K562 (cell line): ENCODE data around the gene CCDC183. TPM values are rescaled to one million over a fixed set of nuclear protein-coding genes. Genes with fewer than 3 reads are reported as not detected.

Experiments
- BRF2 ChIP-seq: IDR thresholded peaks from 3 replicates; pipeline ENCODE4 v1.6.1; 2011; ENCODE audit warnings: borderline replicate concordance, mild to moderate bottlenecking; ENCODE audit not compliant: insufficient read length, insufficient read depth
- E2F8 ChIP-seq: fragments of 450-650 bp; IDR thresholded peaks from 2 replicates; pipeline ENCODE4 v1.7.1; 2018; ENCODE audit warnings: mild to moderate bottlenecking, low read depth; ENCODE audit not compliant: partially characterized antibody
- E4F1 ChIP-seq: fragments of 250-450 bp; sonication (Bioruptor Pico); IDR thresholded peaks from 2 replicates; pipeline ENCODE4 v1.5.0; 2021; ENCODE audit warnings: mild to moderate bottlenecking, borderline replicate concordance
- ELK3 ChIP-seq: fragments of 450-650 bp; formaldehyde crosslinking; IDR thresholded peaks from 2 replicates; pipeline ENCODE4 v1.4.0; 2020; ENCODE audit warnings: mild to moderate bottlenecking
- ILK ChIP-seq: fragments of 450-650 bp; IDR thresholded peaks from 2 replicates; pipeline ENCODE4 v1.6.1; 2016; ENCODE audit warnings: missing genetic modification characterization, low read depth, mild to moderate bottlenecking, missing compliant biosample characterization, moderate library complexity, borderline replicate concordance
- SMARCB1 ChIP-seq: IDR thresholded peaks from 2 replicates; pipeline ENCODE4 v1.6.1; 2011; ENCODE audit warnings: improper control_type of control experiment, low read depth; ENCODE audit not compliant: insufficient read length
- THRB ChIP-seq: fragments of 450-650 bp; formaldehyde crosslinking; conservative IDR thresholded peaks from 2 replicates; pipeline ENCODE4 v1.4.0; 2022; ENCODE audit warnings: mild to moderate bottlenecking, missing genetic modification characterization
- ZNF239 ChIP-seq: fragments of 250-450 bp; sonication (Bioruptor Pico); IDR thresholded peaks from 2 replicates; pipeline ENCODE4 v1.4.0; 2020; ENCODE audit warnings: mild to moderate bottlenecking
- ZNF512 ChIP-seq: IDR thresholded peaks from 2 replicates; pipeline ENCODE4 v1.6.1; 2016; ENCODE audit warnings: missing genetic modification characterization, missing compliant biosample characterization
- ZNF551 ChIP-seq: fragments of 250-450 bp; sonication (Bioruptor Pico); IDR thresholded peaks from 2 replicates; pipeline ENCODE4 v1.5.0; 2021; ENCODE audit warnings: mild to moderate bottlenecking, moderate library complexity
- ZNF584 ChIP-seq: fragments of 200-800 bp; sonication (Bioruptor generic); IDR thresholded peaks from 2 replicates; pipeline ENCODE4 v1.6.1; 2016; ENCODE audit warnings: low read depth, mild to moderate bottlenecking, missing genetic modification characterization, missing compliant biosample characterization
- ZNF639 ChIP-seq, 2 experiments: fragments of 200-800 bp in 1 of 2; sonication (Bioruptor generic) in 1 of 2; sonication (generic) in 1 of 2; formaldehyde crosslinking in 1 of 2; IDR thresholded peaks in 1 of 2; conservative IDR thresholded peaks in 1 of 2; 2 replicates each; pipeline versions ENCODE4 v1.5.0 to v1.6.1; 2016 to 2020; ENCODE audit warnings: missing compliant biosample characterization in 1 of 2, missing genetic modification characterization in 1 of 2, missing genetic modification reagents in 1 of 2
- ZNF778 ChIP-seq: fragments of 450-650 bp; formaldehyde crosslinking; IDR thresholded peaks from 2 replicates; pipeline ENCODE4 v1.4.0; 2020; ENCODE audit warnings: mild to moderate bottlenecking, moderate library complexity
- polyA plus RNA-seq, 8 experiments: library from polyadenylated mRNA; depleted of rRNA in 4 of 8; stranded (reverse) in 5 of 8; unstranded in 3 of 8; fragments of >200 nt; fragmentation: Nextera tagmentation in 2 of 8; fragmentation: Illumina TruSeq in 1 of 8; extraction: Ambion mirVana in 2 of 8; extraction: Trizol in 1 of 8; gene quantifications; 2 replicates each; pipeline versions ENCODE4 v1.2.1 to v1.2.3, GENCODE V29; 2011 to 2014; ENCODE audit warnings: inconsistent platforms in 1 of 8, missing spikeins in 1 of 8
- total RNA-seq, 7 experiments: library from RNA; depleted of rRNA in 6 of 7; stranded (reverse); fragments of >200 nt in 6 of 7; fragmentation: Illumina TruSeq in 2 of 7; extraction: Trizol in 2 of 7; gene quantifications; 2 replicates each; pipeline versions ENCODE4 v1.2.1 to v1.2.3, GENCODE V29; 2011 to 2021; ENCODE audit warnings: low replicate concordance in 1 of 7

The CCDC183 gene
- total and polyA plus RNA-seq, 9 of the 15 experiments (the other 6 are each of a cell fraction or from before 2014, with no cell fraction given) = 0.21 to 0.60 (median 0.29) TPM; not detected in 4

- no peak for TF ChIP-seq ELK3 (CRISPR knock-in tag)
- TF ChIP-seq SMARCB1 = no peak
- no peak for TF ChIP-seq ZNF584 (CRISPR knock-in tag)
- no peak for TF ChIP-seq ZNF778 (CRISPR knock-in tag)
- TF ChIP-seq ILK (tag) = no peak
- TF ChIP-seq E4F1 (CRISPR knock-in tag) = no peak
- TF ChIP-seq BRF2 = no peak
- TF ChIP-seq E2F8 = no peak
- no peak for TF ChIP-seq ZNF512 (tag)
- TF ChIP-seq ZNF551 (CRISPR knock-in tag) = no peak
- no peak for TF ChIP-seq ZNF639 (CRISPR knock-in tag; conservative IDR thresholded peaks at IDR 0.05 in 1 of 2, IDR thresholded peaks at IDR 0.05 in 1 of 2)
- TF ChIP-seq THRB (CRISPR knock-in tag) = no peak
- no peak for TF ChIP-seq ZNF239 (CRISPR knock-in tag)
Observed at GRCh38 chr9:136840877-136841645, 44.9 kb downstream of the CCDC183 start (continued).
